Smooth muscle cell (in vitro differentiated cells): ENCODE results near the gene ANKRD33. TPM values are rescaled to one million over a fixed set of nuclear protein-coding genes. Genes with fewer than 3 reads are reported as not detected.

ENCODE experiments used
- DNase-seq: peaks from one replicate; lab custom pipeline; 2025; ENCODE audit not compliant: unreplicated experiment; lab: John Stamatoyannopoulos, UW
- H2AFZ ChIP-seq: fragments of 200-600 bp; sonication (generic); 2 replicates; pipeline ENCODE4 v1.6.0; 2016; ENCODE audit warnings: antibody characterized with exemption, low read depth, mild to moderate bottlenecking
- H3F3A ChIP-seq: fragments of 200-600 bp; sonication (generic); 2 replicates; pipeline ENCODE4 v1.6.0; 2017; ENCODE audit warnings: antibody characterized with exemption, low read depth
- H3K27ac ChIP-seq: fragments of 200-600 bp; sonication (generic); 2 replicates; pipeline ENCODE4 v1.5.1; 2016; ENCODE audit warnings: low read depth, mild to moderate bottlenecking
- H3K27me3 ChIP-seq: fragments of 200-600 bp; sonication (generic); 2 replicates; pipeline ENCODE4 v1.6.1; 2016; ENCODE audit warnings: low read depth, mild to moderate bottlenecking
- H3K36me3 ChIP-seq: fragments of 200-600 bp; sonication (generic); 2 replicates; pipeline ENCODE4 v1.5.1; 2016; ENCODE audit warnings: low read depth
- H3K4me1 ChIP-seq: fragments of 200-600 bp; sonication (generic); 2 replicates; pipeline ENCODE4 v1.5.1; 2016; ENCODE audit warnings: low read depth
- H3K4me2 ChIP-seq: fragments of 200-600 bp; sonication (generic); 2 replicates; pipeline ENCODE4 v1.6.0; 2016; ENCODE audit warnings: mild to moderate bottlenecking
- H3K4me3 ChIP-seq: fragments of 200-600 bp; sonication (generic); 2 replicates; pipeline ENCODE4 v1.5.1; 2016; ENCODE audit warnings: mild to moderate bottlenecking
- H3K79me2 ChIP-seq: fragments of 200-600 bp; sonication (generic); 2 replicates; pipeline ENCODE4 v1.6.0; 2016; ENCODE audit warnings: low read depth, mild to moderate bottlenecking
- H3K9ac ChIP-seq: fragments of 200-600 bp; sonication (generic); 2 replicates; pipeline ENCODE4 v1.6.0; 2016; ENCODE audit warnings: low read depth
- H3K9me3 ChIP-seq: fragments of 200-600 bp; sonication (generic); replicated peaks from 2 replicates; pipeline ENCODE4 v1.5.1; 2016; ENCODE audit warnings: low read depth
- H4K20me1 ChIP-seq: fragments of 200-600 bp; sonication (generic); 2 replicates; pipeline ENCODE4 v1.6.0; 2016; ENCODE audit warnings: low read depth
- WGBS: methylation state at CpG from one replicate; pipeline ENCODE4 v1.1.7; 2016; ENCODE audit warnings: low lambda C conversion rate; 5-methylcytosine and 5-hydroxymethylcytosine counted together
- polyA plus RNA-seq: library from polyadenylated mRNA; unstranded; fragments of >200 nt; fragmentation: Nextera tagmentation; extraction: Ambion mirVana; gene quantifications from 2 replicates; pipeline ENCODE4 v1.2.1, GENCODE V29; 2016
- total RNA-seq: library from RNA; depleted of rRNA; stranded (reverse); fragments of >200 nt; gene quantifications from 2 replicates; pipeline ENCODE4 v1.2.3, GENCODE V29; 2014
- TF ChIP-seq, protein P1 (sequence below): fragments of 200-600 bp; sonication (generic); IDR thresholded peaks from 2 replicates; pipeline ENCODE4 v1.5.1; 2017; ENCODE audit warnings: borderline replicate concordance, mild to moderate bottlenecking, antibody characterized with exemption; ENCODE audit not compliant: insufficient read depth, poor library complexity, severe bottlenecking

Gene ANKRD33
- total and polyA plus RNA-seq, 2 experiments from 2014 or later, result 1.3 TPM; not detected in 1

- H2AFZ ChIP-seq, result no peak overlapping the region
- no peak overlapping the region for H3K9ac ChIP-seq
- no peaks in the 10 kb centered on the region for H3F3A ChIP-seq
- no peak overlapping the region for H3K27ac ChIP-seq
- H3K36me3 ChIP-seq, result no peaks in the 10 kb centered on the region
- TF ChIP-seq, protein P1, sequence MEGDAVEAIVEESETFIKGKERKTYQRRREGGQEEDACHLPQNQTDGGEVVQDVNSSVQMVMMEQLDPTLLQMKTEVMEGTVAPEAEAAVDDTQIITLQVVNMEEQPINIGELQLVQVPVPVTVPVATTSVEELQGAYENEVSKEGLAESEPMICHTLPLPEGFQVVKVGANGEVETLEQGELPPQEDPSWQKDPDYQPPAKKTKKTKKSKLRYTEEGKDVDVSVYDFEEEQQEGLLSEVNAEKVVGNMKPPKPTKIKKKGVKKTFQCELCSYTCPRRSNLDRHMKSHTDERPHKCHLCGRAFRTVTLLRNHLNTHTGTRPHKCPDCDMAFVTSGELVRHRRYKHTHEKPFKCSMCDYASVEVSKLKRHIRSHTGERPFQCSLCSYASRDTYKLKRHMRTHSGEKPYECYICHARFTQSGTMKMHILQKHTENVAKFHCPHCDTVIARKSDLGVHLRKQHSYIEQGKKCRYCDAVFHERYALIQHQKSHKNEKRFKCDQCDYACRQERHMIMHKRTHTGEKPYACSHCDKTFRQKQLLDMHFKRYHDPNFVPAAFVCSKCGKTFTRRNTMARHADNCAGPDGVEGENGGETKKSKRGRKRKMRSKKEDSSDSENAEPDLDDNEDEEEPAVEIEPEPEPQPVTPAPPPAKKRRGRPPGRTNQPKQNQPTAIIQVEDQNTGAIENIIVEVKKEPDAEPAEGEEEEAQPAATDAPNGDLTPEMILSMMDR, result no peak
- no peak for DNase-seq
- 76% methylated on average over 5 of the region's 5 CpGs for WGBS
- H3K79me2 ChIP-seq, result no peaks in the 10 kb centered on the region
- no peaks in the 10 kb centered on the region for H3K27me3 ChIP-seq
- no peak overlapping the region for H3K4me3 ChIP-seq
- H3K9me3 ChIP-seq, result no peaks in the 10 kb centered on the region
- peaks cover 7% of the 10 kb centered on the region for H3K4me1 ChIP-seq
- no peaks in the 10 kb centered on the region for H4K20me1 ChIP-seq
- no peak overlapping the region for H3K4me2 ChIP-seq
Observed at GRCh38 chr12:51924551-51925319, 36.8 kb downstream of the ANKRD33 start.

DNA sequence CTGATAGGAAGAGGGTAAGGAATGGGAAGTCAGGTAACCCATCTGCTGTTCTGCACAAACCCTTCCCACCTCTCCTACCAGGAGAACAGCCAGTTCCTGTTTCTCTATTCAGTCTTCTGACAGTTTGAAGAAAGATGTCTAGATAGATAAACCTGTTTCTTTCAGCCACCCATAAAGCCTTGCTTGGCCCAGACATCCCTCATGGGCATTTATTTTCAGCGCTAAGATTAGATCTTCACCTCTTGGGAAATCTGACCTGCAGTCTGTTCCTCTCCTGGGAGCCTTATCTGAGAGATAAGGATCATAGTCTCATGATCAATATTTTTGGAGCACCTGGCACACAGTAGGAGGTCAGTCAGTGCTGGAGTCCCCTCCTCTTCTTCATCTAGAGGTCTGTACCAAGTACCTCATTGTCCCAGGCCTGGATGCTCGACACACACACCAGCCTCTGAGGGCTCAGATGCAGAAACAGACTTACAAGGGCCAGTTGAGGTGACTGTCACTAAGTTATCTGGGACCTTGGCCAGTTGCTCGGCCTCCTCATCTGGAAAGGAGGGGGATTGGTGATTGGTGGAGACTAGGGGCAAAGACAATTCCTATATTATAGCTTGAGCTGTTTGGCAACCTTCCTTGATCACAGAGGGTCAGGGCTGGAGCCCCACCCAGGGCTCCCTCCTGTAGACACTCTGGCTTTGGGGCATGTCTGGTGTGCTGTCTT lies 37.6 kb downstream of the ANKRD33 start:
- Histone ChIP-seq H3K27me3 (no peaks in the 10 kb centered on the region), H2AFZ (peak overlapping the region; percentile 21), H4K20me1 (no peaks in the 10 kb centered on the region), H3K9ac (no peak overlapping the region), H3K4me3 (no peak overlapping the region), H3K4me1 (peaks cover 7% of the 10 kb centered on the region), H3F3A (no peaks in the 10 kb centered on the region), H3K9me3 (no peaks in the 10 kb centered on the region), H3K79me2 (no peaks in the 10 kb centered on the region), H3K4me2 (no peak overlapping the region), H3K36me3 (no peaks in the 10 kb centered on the region), H3K27ac (no peak overlapping the region)
- TF ChIP-seq, protein P1, result no peak
- DNase-seq, result no peak
- 82% methylated on average over 3 of the region's 3 CpGs for WGBS

GRCh38 chr12:51926064-51926632 lies 38.2 kb downstream of the ANKRD33 start:
- no peak for DNase-seq
- Histone ChIP-seq H3K4me3 (no peak overlapping the region), H4K20me1 (no peaks in the 10 kb centered on the region), H3K79me2 (no peaks in the 10 kb centered on the region), H3K4me2 (no peak overlapping the region), H3K4me1 (peaks cover 7% of the 10 kb centered on the region), H3F3A (no peaks in the 10 kb centered on the region), H3K9me3 (no peaks in the 10 kb centered on the region), H3K9ac (no peak overlapping the region), H3K27me3 (no peaks in the 10 kb centered on the region), H2AFZ (peak overlapping the region; percentile 21), H3K36me3 (no peaks in the 10 kb centered on the region), H3K27ac (no peak overlapping the region)
- WGBS, result 45% methylated on average over 8 of the region's 8 CpGs
- TF ChIP-seq, protein P1, result no peak
